Right renal cortex interstitium (tissue), 3 donors: Measurements from ENCODE around the gene RIOK2. TPM values are rescaled to one million over a fixed set of nuclear protein-coding genes. Genes with fewer than 3 reads are reported as not detected.
A peak's percentile ranks its signal among the peaks of the same experiment; 100 is the strongest.
"Not testable (repeated sequence)": the region's sequence is repeated elsewhere in the genome, so short reads cannot be mapped to it uniquely, and the experiment has no call there.

Experiments used
- DNase-seq, 3 donors: peaks; one replicate each; pipeline ENCODE4 v3.0.0-alpha.2; 2013; ENCODE audit warnings: low read depth in 3 of 3, low spot score in 2 of 3
- polyA plus RNA-seq, 3 donors: library from polyadenylated mRNA; unstranded; fragments of 120-200 nt; gene quantifications; one replicate each; pipeline ENCODE4 v1.2.1, GENCODE V29; 2013; ENCODE audit not compliant: insufficient read length in 3 of 3

Gene RIOK2
- polyA plus RNA-seq, 3 donors = 42.3 to 63.0 (median 47.9) TPM

DNA sequence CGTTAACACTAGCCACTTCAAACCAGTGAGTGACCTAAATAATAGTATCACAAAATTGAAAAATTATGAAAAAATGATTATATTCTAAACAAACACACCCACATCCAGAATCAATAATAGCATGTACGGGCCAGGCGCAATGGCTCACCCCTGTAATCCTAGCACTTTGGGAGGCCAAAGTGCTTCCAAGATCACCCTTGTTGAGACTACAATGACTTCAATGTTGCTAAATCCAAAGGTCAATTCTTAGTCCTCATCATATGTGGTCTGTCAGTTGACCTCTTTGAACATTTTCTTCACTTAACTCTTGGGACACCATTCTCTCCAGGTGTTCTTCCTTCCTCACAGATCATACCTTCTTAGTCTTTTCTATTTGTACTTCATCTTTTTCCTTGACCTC, 11.3 kb downstream of the RIOK2 start:
- no peak for DNase-seq

GRCh38 chr5:97167435-97167834, 15.6 kb downstream of the RIOK2 start:
- no peak for DNase-seq

- DNase-seq = no peak
Observed at GRCh38 chr5:97165726-97166125, 17.3 kb downstream of the RIOK2 start.

- no peak for DNase-seq
Observed at GRCh38 chr5:97164846-97165245, 18.2 kb downstream of the RIOK2 start.

GRCh38 chr5:97163790-97164285, 19.2 kb downstream of the RIOK2 start:
- no peak for DNase-seq

DNA sequence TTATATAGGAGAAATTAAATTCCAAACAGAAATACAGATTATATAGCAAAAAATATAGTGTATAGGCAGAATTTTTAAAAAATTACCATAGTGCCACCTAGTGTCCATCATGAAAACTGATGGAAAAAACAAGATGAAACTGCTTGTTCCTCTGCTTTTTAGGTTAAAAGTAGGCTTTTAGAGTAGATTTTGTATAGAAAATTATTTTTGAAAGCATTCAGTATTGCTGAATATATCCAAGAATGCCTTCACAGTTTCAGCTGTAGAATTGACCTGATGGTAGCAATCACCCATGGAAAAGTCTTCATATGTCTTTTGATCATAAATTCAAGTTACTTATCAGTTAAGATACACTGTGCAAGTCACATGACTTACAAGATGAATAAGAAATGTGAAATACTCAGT, 19.7 kb downstream of the RIOK2 start:
- no peak for DNase-seq

- peak; percentile 54 to 67 (median 57) for DNase-seq
Observed at GRCh38 chr5:97162045-97162444, 21.0 kb downstream of the RIOK2 start.

DNA sequence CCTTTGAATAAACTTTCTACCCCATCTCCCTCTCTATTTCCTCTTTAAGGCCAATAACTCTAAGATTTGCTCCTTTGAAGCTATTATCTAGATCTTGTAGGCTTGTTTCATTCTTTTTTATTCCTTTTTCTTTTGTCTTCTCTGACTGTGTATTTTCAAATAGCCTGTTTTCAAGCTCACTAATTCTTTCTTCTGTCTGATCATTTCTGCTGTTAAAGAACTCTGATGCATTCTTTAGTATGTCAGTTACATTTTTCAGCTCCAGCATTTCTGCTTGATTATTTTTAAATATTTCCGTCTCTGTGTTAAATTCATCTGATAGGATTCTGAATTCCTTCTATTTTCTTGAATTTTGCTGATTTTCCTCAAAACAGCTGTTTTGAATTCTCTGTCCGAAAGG, 25.4 kb downstream of the RIOK2 start:
- DNase-seq = no peak

- DNase-seq = no peak
Observed at GRCh38 chr5:97151370-97151769, 31.7 kb downstream of the RIOK2 start.

- no peak for DNase-seq
Observed at GRCh38 chr5:97150401-97150800, 32.6 kb downstream of the RIOK2 start.

DNA sequence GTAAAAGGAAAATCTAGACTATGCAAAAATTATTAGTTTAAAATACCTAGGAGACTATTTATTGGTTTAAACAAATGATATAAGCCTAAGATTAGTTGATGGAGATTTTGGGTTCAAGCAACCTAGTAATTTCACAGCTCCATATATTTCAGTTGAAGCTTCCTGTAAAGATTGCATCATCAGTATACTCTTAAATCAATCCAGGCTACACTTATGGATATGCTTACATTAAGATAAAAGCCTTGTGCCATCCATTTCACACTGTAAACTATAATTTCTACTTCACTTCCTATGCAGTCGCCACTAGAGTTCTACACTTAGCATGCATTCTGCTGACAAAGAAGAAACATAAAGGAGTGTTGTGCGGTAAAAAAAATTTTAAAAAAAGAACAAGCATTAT, 33.3 kb downstream of the RIOK2 start:
- no peak for DNase-seq

DNA sequence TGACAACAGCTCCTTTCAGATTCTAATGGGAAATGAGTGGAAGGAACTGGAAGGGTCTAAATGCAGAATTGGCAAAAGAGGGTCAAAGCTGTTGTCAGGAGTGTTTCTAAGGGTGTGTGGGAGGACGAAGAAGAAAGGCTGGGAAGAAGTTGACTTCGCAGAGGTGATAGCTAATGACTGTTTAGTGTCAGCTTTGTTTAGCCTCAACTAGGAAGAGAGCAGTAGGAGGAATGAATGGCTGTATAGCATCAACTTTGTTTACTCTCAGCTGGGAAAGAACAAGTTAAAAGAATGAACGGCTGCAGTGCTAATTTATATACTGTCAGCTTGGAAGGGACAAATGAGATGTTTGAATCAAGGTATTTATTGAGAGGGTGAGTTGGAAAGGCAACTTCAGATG, 34.8 kb downstream of the RIOK2 start:
- no peak for DNase-seq

DNA sequence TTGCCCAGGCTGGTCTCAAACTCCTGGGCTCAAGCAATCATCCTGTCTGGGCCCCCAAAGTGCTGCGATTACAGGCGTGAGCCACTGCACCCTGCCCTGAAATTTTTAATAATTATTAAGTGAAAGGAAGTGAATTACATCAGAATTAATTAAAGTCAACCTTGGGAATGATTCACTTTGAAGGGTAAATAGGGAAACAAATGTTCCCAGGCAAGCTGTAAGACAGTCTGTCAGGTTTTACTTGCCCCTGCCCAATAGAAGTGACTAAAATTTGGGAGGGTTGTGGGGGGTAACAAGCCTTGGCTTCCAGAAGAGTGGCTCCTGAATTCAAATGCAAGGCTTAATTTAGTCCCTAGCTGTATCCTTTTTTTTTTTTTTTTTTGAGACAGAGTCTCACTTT, 39.3 kb downstream of the RIOK2 start:
- DNase-seq = no peak

DNA sequence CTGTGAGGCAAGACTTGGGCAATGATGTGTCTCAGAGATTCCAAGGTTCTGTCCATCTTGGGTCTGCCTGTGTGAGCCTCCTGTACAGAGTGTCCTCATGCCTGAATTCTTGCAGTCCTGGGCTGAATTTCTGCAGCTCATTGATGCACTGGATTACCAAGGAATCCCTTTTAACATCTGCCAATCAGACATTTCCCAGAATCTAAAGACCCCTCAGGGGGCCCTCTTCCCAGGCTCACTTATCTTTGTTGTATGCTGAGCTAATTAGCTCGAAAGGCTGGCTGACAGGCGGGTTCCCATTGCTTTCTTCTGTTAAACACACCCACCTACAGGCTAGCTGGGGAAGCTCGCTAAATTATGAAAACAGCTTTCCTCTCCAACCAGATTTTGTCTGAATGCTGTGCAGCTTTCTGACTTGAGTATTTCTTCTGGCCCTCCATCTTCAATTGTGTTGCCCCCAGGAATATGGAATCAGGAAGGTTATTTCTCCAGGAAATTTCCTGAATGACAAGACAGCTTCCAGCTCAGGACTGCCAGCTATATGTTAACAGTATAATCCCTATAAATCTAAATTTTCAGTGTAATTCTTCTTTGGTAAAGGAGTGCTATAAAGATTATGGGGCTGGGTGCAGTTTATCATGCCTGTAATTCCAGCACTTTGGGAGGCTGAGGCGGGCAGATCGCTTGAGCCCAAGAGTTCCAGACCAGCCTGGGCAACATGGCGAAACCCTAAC, 40.4 kb downstream of the RIOK2 start, which contains the start of gene LIX1:
Gene LIX1, minus strand, starts transcription at position 91 of the 734 bp plus-strand sequence. Its CDS starts 35 bp downstream, at position 56.
- peak in 2 of 3 donors; percentile 24 to 39 for DNase-seq

DNA sequence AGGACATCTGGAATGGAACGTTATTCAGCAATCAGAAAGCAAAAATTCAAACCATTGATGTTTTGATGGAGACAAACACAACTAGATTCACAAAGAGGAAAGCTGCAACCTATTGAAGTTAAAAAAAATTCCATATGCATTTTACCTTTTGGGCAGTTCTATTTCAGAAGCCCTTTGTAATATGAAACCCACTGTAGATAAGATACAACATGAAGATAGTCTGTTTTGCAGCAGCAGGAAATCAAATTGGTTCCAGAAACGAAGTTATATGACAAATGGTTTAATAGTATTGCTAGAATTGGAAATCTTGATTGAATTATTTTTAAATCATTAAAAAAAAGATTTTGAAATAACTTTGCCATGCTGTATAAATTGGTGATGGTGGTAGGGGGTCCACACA, 41.5 kb downstream of the RIOK2 start:
- no peak for DNase-seq

DNA sequence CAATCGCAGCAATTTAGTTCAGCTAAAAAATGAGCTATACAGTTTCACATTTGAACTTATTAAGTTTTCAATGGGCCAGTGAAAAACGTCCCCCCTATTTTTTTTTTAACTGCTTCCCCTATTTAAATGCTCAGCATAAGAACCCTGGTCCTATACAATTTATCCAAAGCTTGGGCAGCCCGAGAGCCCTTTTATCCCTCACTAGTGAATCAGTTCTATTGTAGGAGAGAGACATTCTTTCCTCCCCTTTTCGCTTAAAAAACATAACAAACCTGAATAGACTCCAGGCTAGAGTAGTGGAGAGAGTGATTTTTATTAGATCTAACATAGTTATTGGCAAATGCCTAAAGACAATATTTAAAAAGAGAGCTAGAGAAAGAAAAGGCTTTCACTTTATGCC, 42.0 kb downstream of the RIOK2 start:
- DNase-seq = no peak

GRCh38 chr5:97140250-97140649, 42.8 kb downstream of the RIOK2 start:
- DNase-seq = not testable (repeated sequence)

- no peak for DNase-seq
Observed at GRCh38 chr5:97136475-97136874, 46.6 kb downstream of the RIOK2 start.

DNA sequence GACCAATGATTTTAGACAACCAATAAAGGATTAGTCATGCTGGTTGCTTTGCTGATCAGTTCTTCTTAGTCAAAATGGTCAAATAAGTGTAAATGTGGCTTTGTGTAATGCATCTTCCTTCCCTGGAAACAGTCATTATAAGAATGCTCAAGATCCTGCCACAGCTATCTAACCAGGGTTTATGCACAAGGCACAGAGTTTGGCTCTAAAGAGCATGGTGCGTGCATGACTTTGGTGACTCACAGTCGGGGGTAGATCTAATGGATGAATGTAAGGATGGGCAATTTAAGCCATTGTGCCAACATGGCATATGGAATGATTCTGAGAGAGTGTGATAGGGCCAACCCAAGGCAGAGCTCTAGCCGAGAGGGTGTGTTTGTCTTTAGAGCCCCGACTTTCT, 47.2 kb downstream of the RIOK2 start:
- no peak for DNase-seq

DNA sequence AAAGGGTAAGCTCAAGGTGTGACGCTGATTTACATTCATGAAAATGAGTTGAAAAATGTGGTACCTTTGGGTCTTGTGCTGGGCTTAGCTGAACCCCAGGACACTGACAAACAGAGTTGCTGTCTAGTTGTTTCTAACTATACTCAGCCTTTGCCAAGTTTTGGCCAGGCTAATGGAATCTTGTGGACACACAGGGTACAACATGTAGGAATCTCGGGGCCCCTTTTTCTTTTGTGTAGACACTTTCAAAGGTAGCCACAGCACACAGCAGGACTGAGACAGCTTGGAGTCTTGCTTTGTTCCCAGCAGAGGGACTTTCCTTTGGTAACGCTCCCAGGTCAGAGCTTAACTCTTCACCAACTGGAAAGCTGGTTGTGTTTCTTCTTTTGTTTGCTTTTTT, 48.4 kb downstream of the RIOK2 start:
- DNase-seq = no peak

DNA sequence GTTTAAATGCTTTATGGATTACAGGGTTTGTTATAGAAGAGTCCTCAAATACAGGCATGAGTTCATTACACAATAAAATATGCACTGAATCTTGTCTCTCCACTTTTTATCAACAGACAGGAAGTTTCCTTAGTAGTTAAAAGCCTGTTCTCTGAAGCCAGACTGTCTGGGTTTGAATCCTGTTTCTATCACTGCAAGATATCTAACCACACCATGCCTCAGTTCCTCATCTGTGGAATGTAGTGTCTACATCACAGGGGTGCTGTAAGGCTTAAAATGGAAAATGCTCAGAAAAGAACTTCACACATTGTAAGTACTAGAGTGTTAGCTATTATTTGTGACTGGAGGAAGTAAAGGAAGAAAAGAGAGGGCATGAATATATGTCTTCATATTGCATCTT, 49.9 kb downstream of the RIOK2 start:
- no peak for DNase-seq

- no peak for DNase-seq
Observed at GRCh38 chr5:97131921-97132320, 51.1 kb downstream of the RIOK2 start.
